GM19193 (cell line): Measurements from ENCODE around the gene MED23.

Source experiments
- POLR2A ChIP-seq: IDR thresholded peaks from 4 replicates; pipeline ENCODE4 v1.6.1; 2011; ENCODE audit not compliant: insufficient read depth, insufficient read length; ENCODE audit errors: extremely low read depth

The MED23 gene

GRCh38 chr6:131651782-131652181 is 23.7 kb upstream of the MED23 start:
- no peak for TF ChIP-seq POLR2A

- no peak for TF ChIP-seq POLR2A
Observed at GRCh38 chr6:131646249-131646670, 18.2 kb upstream of the MED23 start.

- no peak for TF ChIP-seq POLR2A
Observed at GRCh38 chr6:131645846-131646245, 17.8 kb upstream of the MED23 start.

- TF ChIP-seq POLR2A: no peak
Observed at GRCh38 chr6:131644921-131645320, 16.9 kb upstream of the MED23 start.

GRCh38 chr6:131643855-131644460 is 15.9 kb upstream of the MED23 start:
- TF ChIP-seq POLR2A: no peak

- no peak for TF ChIP-seq POLR2A
Observed at GRCh38 chr6:131642987-131643611, 15.1 kb upstream of the MED23 start.

- TF ChIP-seq POLR2A: no peak
Observed at GRCh38 chr6:131642565-131642964, 14.5 kb upstream of the MED23 start.

GRCh38 chr6:131641554-131641953 is 13.5 kb upstream of the MED23 start:
- no peak for TF ChIP-seq POLR2A

- no peak for TF ChIP-seq POLR2A
Observed at GRCh38 chr6:131640576-131640975, 12.5 kb upstream of the MED23 start.

- TF ChIP-seq POLR2A: no peak
Observed at GRCh38 chr6:131640100-131640499, 12.1 kb upstream of the MED23 start.

- no peak for TF ChIP-seq POLR2A
Observed at GRCh38 chr6:131638013-131638412, 10.0 kb upstream of the MED23 start.

- no peak for TF ChIP-seq POLR2A
Observed at GRCh38 chr6:131636880-131637792, 9.1 kb upstream of the MED23 start, which contains the start of gene ENPP3. Gene ENPP3, plus strand, starts transcription at chr6:131637302. Its CDS starts 83 bp downstream, at chr6:131637385.

GRCh38 chr6:131635384-131636340 is 7.6 kb upstream of the MED23 start:
- TF ChIP-seq POLR2A: no peak

GRCh38 chr6:131631625-131632289 is 3.7 kb upstream of the MED23 start:
- TF ChIP-seq POLR2A: no peak
